Keratinocyte (primary cell): ENCODE results near the gene TCF19.

ENCODE experiments used
- CTCF ChIP-seq, 3 experiments: IDR thresholded peaks in 1 of 3; conservative IDR thresholded peaks in 1 of 3; optimal IDR thresholded peaks in 1 of 3; 2 replicates in 2 of 3; 3 replicates in 1 of 3; pipeline versions ENCODE3 to v1.5.1; 2011; ENCODE audit warnings: low read length in 3 of 3, mild to moderate bottlenecking in 3 of 3, moderate library complexity in 2 of 3, control low read depth in 1 of 3, inconsistent platforms in 1 of 3; ENCODE audit not compliant: insufficient read depth in 2 of 3; ENCODE audit errors: extremely low read depth in 1 of 3
- EZH2 ChIP-seq: IDR thresholded peaks from one replicate; pipeline ENCODE4 v1.6.1; 2012; ENCODE audit warnings: inconsistent platforms, mild to moderate bottlenecking, low read length, moderate library complexity

GRCh38 chr6:31114541-31114878 lies 43.9 kb upstream of the TCF19 start, which contains the start of gene PSORS1C1:
- TF ChIP-seq CTCF (optimal IDR thresholded peaks at IDR 0.05 in 1 of 3, IDR thresholded peaks at IDR 0.05 in 1 of 3, conservative IDR thresholded peaks at IDR 0.05 in 1 of 3; ENCODE audit: extremely low read depth in 1 of 3, insufficient read depth in 2 of 3, low read length in 3 of 3) (no peak), EZH2 (no peak)
